Erythroblast (primary cell): ENCODE measurements around the gene FBLIM1.

Experiments
- DNase-seq, 2 experiments: peaks; one replicate each; lab custom pipeline; 2025; lab: John Stamatoyannopoulos, UW
- GATA1 ChIP-seq: IDR thresholded peaks from 2 replicates; pipeline ENCODE4 v1.6.1; 2011; ENCODE audit warnings: low read depth, mild to moderate bottlenecking, control low read depth, low read length, moderate library complexity
- POLR2A ChIP-seq: IDR thresholded peaks from 2 replicates; pipeline ENCODE4 v1.6.1; 2011; ENCODE audit warnings: mild to moderate bottlenecking, low read length

Gene FBLIM1

DNA sequence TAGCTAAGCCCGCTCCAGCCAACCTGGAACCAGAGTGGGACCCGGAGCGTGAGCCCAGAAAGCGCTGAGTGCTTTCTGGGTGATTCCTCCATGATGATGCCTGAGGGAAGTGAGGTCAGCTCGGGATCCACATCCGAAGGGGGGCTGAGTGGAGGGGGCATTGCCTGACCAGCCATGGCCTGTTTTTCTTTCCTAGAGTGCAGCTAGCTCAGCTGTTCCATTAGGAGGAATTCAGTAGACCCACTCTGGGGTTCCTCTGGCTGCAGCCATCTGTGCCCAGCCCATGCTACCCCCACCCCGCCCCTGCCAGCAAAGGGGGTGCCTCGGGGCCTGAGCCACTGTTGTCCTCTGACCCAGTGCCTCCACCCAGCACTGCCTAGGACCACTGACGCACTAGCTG, 32.1 kb upstream of the FBLIM1 start:
- TF ChIP-seq POLR2A (no peak), GATA1 (no peak)
- no peak for DNase-seq

DNA sequence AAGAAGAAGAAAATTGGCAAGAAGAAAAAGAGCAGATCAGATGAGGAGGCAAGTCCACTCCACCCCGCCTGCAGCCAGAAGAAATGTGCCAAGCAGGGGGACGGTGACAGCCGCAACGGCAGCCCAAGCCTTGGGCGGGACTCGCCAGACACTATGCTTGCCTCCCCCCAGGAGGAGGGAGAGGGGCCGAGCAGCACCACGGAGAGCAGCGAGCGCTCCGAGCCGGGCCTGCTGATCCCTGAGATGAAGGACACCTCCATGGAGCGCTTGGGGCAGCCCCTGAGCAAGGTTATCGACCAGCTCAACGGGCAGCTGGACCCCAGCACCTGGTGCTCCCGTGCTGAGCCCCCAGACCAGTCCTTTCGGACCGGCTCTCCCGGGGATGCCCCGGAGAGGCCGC, 31.6 kb upstream of the FBLIM1 start:
- no peak for DNase-seq
- TF ChIP-seq POLR2A (no peak), GATA1 (no peak)

DNA sequence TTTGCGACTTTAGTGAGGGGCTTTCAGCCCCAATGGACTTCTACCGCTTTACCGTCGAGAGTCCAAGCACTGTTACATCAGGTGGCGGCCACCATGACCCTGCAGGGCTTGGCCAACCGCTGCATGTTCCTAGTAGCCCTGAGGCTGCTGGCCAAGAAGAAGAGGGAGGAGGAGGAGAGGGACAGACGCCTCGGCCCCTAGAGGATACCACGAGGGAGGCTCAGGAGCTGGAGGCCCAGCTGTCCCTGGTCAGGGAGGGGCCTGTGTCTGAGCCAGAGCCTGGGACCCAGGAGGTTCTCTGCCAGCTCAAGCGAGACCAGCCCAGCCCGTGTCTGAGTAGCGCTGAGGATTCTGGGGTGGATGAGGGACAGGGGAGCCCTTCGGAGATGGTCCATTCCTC, 31.2 kb upstream of the FBLIM1 start:
- no peak for DNase-seq
- no peak for TF ChIP-seq GATA1
- no peak for TF ChIP-seq POLR2A

DNA sequence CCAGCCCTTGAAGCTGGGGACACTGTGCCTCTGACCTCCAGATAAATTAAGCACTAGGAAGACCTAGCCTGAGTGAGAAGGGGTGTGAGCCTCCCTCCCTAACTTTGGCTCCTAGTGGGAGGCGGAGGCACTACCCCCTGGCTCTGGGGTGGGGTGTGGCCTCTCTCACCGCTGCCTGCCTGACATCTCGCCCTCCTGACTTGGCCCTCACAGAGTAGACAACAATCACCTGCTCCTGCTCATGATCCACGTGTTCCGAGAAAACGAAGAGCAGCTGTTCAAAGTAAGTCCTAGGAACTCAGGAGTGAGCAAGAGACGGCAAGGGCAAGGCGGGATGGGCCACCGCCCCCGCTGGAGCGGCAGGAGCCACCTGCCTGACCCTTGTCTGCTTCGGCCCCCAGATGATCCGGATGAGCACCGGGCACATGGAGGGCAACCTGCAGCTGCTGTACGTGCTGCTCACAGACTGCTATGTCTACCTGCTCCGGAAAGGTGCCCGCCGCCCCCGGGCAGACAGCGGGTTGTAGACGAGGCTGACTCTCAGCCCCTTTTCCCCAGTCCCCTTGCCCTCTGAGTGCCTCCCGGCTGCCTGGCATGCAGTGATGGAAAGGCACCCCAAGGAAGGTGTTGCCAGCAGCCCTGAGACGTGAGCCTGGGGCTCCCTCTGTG, 30.6 kb upstream of the FBLIM1 start:
- no peak for DNase-seq
- no peak for TF ChIP-seq GATA1
- no peak for TF ChIP-seq POLR2A

DNA sequence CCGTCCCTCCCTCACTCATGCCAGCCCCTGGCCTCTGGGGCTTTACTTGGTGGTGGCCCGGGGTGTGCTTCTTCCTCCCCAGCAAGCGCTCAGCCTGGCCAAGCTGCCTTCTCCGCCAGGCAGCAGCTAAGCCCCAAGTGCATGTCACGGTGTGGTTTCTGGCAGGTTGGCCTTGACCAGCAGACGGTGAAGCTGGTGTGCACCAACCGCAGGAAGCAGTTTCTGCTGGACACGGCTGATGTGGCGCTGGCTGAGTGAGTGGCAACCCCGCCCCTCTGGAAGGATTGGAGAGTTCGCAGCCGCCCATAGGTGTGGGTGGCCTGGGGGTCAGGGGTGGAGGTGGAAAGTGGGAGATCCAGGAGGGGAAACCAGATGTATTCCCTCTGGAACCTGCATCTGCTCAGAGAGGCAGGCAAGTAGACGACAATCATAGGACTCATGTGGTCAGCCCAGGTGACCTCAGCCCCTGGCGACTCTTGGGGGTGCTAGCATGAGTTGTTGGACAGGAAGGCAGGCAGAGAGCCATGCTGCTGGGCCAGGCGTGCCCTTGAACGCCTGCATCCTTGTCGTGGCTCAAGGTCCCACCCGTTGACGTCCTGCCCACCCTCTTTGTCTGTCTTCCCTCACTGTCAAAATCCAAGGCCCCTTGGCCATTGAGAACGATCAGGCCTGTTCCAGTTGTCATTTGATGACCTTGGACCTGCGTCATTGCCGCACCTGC, 29.5 kb upstream of the FBLIM1 start:
- TF ChIP-seq GATA1 (no peak), POLR2A (no peak)
- DNase-seq: no peak

DNA sequence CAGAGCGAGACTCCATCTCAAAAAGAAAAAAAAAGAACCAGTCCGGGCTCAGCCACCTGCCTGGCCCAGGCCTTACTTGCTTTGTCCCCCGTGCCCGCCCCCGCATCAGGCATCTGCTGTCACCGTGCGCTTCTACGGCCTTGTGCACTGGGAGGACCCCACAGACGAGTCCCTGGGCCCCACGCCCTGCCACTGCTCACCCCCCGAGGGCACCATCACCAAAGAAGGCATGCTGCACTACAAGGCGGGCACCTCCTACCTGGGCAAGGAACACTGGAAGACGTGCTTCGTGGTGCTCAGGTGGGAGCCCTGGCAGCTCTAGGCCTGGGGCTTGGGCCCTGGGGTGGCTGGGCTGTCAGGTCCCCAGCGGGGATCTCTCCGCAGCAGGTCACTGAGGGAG, 28.2 kb upstream of the FBLIM1 start:
- DNase-seq: no peak
- TF ChIP-seq GATA1: no peak
- no peak for TF ChIP-seq POLR2A

DNA sequence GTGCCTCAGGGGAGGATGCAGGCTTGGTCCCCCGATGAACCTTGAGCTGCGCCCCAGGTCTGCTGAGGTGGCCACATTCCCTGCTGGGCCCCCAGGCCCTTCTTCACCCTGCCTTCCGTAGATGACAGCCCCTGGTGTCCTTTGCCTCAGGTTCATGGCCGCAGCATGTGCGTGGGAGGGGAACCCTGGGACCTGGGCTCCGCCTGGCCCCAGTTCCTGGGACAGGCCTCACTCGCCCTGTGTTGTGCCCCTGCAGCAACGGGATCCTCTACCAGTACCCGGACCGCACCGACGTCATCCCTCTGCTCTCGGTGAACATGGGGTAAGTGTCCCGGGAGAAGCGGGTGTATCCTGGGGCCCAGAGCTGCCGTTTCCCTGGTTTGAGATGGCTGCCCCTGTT, 27.7 kb upstream of the FBLIM1 start:
- DNase-seq: no peak
- TF ChIP-seq POLR2A (no peak), GATA1 (no peak)

DNA sequence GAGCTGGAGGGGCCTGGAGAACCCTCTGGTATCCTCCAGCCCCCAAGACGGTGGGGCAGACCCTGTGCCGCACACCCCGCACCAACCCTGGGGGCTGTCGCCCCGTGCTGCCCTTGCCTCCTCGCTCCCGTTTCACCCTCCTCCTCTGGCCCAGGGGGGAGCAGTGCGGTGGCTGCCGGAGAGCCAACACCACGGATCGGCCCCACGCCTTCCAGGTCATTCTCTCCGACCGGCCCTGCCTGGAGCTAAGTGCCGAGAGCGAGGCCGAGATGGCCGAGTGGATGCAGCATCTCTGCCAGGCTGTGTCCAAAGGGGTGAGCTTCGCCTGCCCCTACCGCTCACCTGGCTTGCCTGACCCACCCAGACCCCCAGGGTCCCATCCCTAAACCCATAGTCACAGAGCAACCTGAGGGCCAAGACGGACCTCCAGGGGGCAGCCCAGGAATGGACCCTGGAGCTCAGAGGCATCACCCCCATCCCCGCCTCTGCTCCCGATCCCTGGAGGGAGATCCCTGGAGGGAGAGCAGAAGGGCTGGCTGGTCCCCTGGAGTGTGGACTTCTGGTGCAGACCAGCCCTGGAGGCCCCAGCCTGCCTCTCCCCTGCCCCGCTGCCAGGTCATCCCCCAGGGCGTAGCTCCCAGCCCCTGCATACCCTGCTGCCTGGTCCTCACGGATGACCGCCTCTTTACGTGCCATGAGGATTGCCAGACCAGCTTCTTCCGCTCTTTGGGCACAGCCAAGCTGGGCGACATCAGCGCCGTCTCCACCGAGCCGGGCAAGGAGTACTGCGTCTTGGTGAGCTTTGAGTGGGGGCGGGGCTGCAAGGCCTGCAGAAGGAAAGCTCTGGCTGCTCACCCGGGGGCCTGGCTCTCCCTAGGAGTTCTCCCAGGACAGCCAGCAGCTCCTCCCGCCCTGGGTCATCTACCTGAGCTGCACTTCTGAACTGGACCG, 26.6 kb upstream of the FBLIM1 start:
- TF ChIP-seq GATA1 (no peak), POLR2A (no peak)
- DNase-seq: no peak

DNA sequence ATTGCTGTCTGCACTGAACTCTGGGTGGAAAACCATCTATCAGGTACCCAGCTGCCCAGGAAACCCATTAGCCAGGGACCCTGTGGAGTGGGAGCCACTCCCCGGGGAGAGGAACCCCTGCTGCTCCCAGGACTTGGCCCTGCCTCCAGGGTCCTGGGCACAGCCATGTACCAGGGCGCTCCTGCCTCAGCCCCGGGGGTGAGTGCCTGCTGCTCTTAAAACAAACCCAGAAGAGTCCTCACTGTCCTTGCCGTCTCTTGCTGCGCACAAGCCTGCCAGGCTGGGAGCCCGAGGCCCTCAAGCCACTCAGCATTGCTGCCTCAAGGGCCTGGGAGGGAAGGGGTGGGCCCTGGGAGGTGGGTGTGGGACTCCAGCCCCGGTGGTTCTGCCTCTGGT, 25.9 kb upstream of the FBLIM1 start:
- DNase-seq: no peak
- no peak for TF ChIP-seq GATA1
- TF ChIP-seq POLR2A: no peak

DNA sequence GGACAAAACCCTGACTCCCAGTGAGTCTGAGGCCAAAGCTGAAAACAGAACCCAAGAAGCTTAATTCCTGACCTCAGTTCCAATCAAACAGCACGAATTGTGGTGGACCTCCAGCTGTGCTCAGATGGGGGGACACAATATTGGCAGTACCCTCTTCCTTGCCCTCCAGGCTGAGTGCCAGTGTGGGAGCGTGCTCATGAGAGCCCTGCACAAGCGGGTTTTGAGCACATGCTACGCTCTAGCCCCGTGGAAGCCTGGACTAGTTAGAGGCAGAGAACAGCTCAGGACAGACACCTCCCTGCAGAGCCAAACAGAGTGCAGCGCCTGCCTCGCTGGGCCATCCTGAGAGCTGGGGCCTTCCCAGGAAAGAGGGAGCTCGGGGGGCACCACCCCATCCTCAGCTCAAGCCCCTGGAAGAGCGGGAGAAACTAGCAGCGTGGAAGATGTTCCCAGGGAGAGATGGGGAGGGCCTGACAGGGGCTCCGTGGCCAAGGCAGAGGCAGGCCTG, 25.3 kb upstream of the FBLIM1 start:
- DNase-seq: no peak
- TF ChIP-seq POLR2A (no peak), GATA1 (no peak)

DNA sequence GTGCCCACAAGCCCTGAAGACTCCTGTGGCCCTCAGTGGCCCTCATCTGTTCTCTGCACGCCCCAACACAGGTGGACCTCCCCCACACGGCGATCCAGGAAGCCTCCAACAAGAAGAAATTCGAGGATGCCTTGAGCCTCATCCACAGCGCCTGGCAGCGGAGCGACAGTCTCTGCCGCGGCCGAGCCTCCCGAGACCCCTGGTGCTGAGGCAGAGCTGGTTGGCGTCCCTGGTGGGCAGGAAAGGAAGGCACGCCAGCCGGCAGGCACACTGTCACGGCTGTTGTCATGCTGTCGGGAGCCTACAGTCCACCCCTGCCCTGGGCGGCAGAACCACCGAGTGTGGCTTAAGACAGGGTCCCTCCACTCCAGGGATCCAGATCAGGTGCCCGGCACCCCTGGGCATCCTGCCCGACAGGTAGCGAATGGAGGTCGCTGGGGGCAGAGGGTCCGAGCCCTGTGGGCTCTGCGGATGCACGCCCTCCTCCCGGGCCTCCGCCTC, 24.8 kb upstream of the FBLIM1 start:
- no peak for TF ChIP-seq GATA1
- no peak for TF ChIP-seq POLR2A
- DNase-seq: no peak

DNA sequence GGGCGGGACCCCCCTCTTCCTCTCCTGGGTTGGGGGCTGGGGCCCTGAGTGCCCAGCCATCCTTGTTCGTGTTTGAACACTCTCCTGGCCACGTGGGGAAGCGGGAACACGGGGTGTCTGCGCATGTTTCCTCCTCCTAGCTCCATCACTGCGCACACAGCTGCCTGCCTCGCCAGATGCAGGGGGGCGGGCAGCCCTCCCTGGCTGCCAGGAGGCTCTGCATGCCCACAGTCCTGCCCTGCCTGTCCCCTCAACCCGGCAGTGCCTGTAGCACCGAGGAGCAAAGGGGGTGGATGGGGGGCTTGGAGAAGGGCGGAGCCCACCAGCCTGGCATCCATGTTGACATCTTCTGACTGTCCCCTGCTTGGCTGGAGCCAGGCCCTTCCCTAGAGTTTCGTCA, 24.3 kb upstream of the FBLIM1 start:
- no peak for DNase-seq
- TF ChIP-seq GATA1 (no peak), POLR2A (no peak)

DNA sequence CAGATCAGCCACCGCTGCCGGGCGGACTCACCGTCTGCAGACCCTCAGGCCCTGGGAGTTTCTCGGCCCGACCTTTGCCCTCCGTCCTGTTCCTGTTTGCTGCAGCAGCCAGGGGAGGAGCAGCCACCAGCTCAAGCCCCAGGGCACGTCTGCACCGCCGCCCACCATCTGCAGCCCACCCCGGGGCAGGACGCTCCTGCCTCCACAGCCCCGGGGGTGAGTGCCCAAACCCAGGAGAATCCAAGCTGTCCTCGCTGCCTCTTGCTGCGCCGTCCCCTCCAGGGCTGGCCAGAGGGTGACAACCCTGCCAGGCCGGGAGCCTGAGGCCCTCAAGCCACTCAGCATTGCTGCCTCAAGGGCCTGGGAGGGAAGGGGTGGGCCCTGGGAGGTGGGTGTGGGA, 23.7 kb upstream of the FBLIM1 start:
- TF ChIP-seq POLR2A (no peak), GATA1 (no peak)
- no peak for DNase-seq
